ENCODE results near the gene KCNQ1.

KCNQ1 gene

GRCh38 chr11:2443881-2444820 lies 657 bp upstream of the KCNQ1 start, which contains the start of gene TRPM5:
Gene TRPM5, minus strand, starts transcription at chr11:2444514. Its CDS starts 21,478 bp downstream, at chr11:2423036.
- peak; percentile 47 to 54 for DNase-seq (ENCODE audit: low read depth in 2 of 2)

GRCh38 chr11:2445746-2446551 lies 1.1 kb downstream of the KCNQ1 start:
- DNase-seq (ENCODE audit: low read depth in 2 of 2): no peak

GRCh38 chr11:2446590-2447252 lies 1.9 kb downstream of the KCNQ1 start:
- DNase-seq (ENCODE audit: low read depth in 2 of 2): no peak

- no peak for DNase-seq (ENCODE audit: low read depth in 2 of 2)
These were observed 2.6 kb downstream of the KCNQ1 start for GRCh38 chr11:2447253-2447950.

DNA sequence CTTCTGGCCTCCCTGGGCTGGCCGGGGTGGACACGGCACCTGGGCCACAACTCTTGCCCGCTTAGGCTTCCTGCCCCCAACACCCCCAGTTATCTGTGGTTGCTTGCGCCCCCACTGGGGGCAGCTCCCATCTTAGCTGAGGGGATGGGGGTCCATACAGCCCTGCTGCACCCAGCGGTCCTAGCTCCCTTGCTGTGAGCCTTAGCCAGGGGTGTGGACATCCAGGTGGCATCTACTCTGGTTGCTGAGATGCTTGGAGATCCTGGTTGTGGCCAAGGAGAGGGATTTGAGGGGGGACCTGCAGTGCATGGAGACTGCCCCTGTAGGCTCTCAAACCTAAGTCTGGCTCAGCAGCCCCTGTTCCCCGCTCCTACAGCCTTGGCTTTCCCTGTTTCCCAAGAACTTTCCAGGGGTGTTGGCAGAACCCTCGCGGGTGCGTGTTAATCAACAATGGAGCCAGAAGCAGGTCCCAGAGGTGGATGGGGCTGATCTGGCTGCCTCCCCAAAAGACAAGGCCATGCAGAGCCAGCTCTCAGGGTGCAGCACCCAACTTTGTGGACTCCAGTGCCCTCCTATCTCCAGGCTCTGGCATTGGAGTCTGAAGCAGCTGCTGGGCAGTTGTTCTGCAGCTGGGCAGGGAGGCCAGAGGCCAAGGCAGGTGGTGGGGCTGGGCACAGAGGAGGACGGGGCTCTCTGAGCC lies 3.3 kb downstream of the KCNQ1 start:
- no peak for DNase-seq (ENCODE audit: low read depth in 2 of 2)

GRCh38 chr11:2448661-2449547 lies 4.1 kb downstream of the KCNQ1 start:
- no peak for DNase-seq (ENCODE audit: low read depth in 2 of 2)

DNA sequence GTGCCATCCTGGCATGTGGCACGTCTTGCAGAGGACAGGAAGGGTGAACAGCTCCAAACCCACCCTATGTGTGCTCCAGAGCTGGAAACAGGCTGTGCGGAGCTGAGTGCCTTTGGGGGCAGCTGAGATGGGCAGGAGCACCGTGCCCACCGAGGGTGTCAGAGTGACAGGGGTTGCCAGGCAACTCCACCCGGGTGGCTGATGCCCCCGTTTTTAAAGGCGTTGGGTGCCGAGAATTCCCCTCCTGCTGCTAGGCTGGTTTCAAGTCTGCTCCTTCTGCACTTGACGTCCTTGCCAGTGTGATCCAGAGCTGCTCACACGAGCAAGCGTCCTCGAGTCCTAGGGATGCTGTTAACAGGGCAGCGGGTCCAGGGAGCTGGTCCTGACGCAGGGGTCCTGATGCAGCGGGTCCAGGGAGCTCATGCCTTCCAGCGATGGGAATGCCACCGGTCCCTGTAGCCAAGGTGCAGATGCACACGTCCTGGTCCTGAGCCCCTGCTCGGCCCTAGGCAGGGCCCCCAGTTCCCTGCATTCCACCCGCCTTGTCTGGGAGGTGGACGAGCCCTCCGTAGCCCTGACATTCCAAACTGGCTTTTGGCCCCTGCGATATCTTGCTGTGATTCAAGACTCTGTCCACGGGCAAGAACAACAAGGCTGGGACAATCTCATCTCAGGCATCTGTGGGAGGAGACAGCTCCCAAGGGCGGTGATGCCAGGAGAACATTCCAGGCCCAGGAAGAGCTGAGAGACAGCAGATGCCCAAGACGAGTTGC lies 4.9 kb downstream of the KCNQ1 start:
- DNase-seq (ENCODE audit: low read depth in 2 of 2): no peak

DNA sequence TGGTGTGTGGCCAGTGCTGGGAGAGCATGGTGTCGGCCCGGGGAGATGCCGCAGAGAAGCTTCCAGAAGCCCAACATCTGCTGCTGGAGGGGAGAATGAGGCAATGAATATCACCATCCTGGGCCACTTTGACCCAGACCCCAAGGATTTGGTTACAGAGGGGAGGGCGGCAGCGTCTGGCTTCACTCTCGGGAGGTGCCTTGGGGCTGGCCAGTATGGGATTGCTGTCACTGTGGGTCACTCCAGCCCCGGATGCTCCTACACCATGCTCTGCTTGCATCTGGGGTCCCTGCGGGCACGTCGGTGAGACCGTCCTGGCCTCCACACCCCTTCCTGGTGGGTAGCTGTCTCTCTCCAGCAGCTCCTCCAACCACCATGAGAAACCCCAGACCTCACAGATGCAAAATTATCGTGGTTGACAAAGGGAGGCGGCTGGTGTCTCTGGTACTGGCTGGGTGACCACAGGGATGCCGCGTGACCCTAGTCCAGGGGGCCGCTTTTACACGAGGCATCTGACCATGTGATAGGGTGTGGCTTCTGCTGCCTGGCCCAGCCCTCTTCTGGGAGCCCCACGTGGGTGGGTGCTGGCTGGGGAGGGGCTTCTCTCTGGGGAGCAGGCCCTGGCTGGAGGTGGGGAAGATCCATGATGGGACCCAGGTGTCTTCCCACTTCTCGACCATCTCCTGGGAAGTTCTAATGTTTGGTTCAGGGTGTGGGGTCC lies 5.7 kb downstream of the KCNQ1 start:
- DNase-seq (ENCODE audit: low read depth in 2 of 2): no peak

DNA sequence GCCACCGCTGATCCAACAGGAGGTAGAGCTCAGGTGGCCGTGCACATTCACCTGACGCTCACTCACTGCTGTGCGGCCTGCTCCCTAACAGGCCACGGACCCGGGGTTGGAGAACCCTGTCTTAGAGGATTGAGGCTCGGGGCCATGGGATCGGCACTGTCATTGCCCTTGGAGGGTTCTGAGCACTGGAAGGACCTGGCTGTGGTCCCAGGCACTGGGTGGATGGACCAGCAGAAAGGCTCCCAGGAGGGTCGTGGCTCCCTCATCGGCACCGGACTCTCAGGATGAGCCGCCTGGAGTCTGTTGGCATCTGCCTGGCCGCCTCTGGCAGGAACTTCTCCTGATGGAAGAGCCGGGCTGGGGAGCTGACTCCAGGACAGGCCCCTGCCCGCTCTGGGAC lies 6.5 kb downstream of the KCNQ1 start:
- no peak for DNase-seq (ENCODE audit: low read depth in 2 of 2)

DNA sequence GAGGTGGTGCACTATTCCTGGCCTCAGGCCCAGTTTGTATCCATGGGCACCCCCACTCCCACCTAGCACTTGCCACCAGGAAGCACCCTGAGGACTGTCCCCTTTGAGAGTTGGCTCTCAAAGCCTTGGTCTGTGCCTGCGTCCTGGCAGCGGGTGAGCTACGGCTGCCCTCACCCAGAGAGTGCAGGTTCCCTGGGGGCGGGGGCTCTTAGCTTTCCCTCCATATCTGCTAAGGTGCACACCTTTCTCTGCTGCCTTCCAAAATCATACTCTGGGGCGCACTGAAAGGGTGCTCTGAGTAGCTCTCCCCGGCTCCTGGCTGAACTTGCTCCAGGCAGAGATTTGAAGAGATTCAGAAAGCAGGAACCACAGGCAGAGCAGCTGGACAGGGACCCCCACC lies 7.1 kb downstream of the KCNQ1 start:
- no peak for DNase-seq (ENCODE audit: low read depth in 2 of 2)

- no peak for DNase-seq (ENCODE audit: low read depth in 2 of 2)
These were observed 7.7 kb downstream of the KCNQ1 start for GRCh38 chr11:2452321-2453012.

- DNase-seq (ENCODE audit: low read depth in 2 of 2): no peak
These were observed 8.6 kb downstream of the KCNQ1 start for GRCh38 chr11:2453436-2453835.

GRCh38 chr11:2458321-2458720 lies 13.5 kb downstream of the KCNQ1 start:
- DNase-seq (ENCODE audit: low read depth in 2 of 2): no peak

GRCh38 chr11:2459016-2459725 lies 14.4 kb downstream of the KCNQ1 start:
- no peak for DNase-seq (ENCODE audit: low read depth in 2 of 2)

- no peak for DNase-seq (ENCODE audit: low read depth in 2 of 2)
These were observed 15.2 kb downstream of the KCNQ1 start for GRCh38 chr11:2459796-2460531.

- no peak for DNase-seq (ENCODE audit: low read depth in 2 of 2)
These were observed 15.9 kb downstream of the KCNQ1 start for GRCh38 chr11:2460540-2461252.

All from stimulated activated CD8-positive, alpha-beta memory T cell treated with anti-CD3 and anti-CD28 coated beads, Interleukin-15, amount 100 ng/mL, for 4 hours (primary cell).